GM12874 (cell line): ENCODE measurements around the gene MGAT3.

Experiments used
- TF ChIP-seq, protein P1 (sequence below): IDR thresholded peaks from 2 replicates; pipeline ENCODE4 v1.5.1; 2011; ENCODE audit warnings: low read depth, mild to moderate bottlenecking, control low read depth, low read length, moderate library complexity; ENCODE audit not compliant: insufficient read depth

The MGAT3 gene

DNA sequence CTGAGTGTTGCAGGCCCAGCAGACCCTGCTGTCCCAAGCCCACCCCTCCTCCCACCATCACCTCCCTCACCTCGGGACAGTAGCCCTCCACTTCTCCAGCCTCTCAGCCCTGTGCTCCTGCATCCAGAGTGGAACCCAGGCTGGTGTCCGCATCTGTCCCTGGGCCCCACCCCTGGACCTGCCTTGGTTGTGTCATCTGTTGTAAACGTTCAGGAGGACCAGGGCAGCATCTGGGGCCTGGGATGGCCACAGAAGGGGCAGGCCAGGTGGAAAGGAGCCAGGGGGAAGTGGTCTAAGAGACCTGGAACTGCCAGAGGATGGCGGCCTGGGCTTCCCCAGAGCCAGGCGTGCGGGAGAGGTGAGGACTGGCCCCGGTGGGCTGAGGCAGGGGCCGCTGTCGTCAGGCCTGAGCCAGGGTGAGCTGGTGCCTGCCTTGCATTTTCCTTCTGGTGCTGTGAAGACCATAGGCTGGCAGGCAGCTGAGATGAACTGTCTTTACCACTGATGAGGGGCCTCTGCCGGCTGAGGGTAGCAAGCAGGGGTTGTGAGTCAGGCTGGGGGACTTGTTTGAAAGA is 26.1 kb upstream of the MGAT3 start:
- TF ChIP-seq, protein P1, sequence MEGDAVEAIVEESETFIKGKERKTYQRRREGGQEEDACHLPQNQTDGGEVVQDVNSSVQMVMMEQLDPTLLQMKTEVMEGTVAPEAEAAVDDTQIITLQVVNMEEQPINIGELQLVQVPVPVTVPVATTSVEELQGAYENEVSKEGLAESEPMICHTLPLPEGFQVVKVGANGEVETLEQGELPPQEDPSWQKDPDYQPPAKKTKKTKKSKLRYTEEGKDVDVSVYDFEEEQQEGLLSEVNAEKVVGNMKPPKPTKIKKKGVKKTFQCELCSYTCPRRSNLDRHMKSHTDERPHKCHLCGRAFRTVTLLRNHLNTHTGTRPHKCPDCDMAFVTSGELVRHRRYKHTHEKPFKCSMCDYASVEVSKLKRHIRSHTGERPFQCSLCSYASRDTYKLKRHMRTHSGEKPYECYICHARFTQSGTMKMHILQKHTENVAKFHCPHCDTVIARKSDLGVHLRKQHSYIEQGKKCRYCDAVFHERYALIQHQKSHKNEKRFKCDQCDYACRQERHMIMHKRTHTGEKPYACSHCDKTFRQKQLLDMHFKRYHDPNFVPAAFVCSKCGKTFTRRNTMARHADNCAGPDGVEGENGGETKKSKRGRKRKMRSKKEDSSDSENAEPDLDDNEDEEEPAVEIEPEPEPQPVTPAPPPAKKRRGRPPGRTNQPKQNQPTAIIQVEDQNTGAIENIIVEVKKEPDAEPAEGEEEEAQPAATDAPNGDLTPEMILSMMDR = no peak

DNA sequence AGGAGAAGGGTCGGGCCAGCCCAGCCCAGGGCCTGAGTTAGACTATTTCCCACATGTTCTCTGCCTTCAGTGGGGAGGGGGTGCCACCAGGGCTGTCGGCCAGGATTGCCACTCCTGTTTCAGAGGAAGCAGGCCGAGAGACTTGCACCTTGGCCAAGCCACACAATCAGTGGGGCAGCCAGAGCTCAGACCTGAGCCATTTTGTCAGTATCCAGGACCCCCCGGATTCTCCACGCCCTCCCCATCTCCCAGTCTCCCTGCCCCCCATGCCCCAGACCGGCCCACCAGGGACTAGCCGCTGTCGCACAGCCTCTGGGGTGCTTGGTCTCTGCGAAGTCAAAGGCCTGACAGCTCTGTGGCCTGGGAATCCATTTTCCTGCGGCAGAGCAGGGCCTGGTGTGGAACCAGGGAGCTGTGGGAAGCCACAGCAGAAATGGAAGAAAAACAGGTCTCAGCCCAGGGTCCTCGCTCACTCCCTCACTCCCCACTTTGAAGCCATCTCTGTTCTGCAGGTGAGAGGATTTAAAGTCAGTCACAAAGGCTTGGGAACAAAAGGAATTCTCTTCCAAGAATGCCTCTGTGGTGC is 25.5 kb upstream of the MGAT3 start:
- TF ChIP-seq, protein P1 = no peak

DNA sequence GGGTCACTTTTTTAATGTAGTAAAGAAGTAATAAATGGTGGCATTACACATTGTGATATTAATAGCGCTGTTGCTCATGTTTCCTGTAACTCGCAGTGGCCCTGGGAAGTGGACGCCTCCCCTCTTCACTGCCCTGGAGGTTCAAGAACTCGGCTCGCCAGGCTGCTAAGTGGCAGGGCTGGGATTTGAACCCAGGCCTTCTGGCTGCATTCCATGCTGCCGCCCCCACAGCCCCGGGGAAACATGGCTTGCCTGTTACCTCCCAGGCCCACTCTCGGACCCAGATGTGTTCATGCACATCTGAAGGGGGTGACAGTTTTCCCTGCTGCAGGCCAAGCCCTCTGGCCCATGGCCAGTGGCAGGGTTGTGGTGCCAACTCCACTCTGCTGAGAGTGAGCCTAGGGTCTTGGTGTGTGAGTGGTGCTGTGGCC is 25.0 kb upstream of the MGAT3 start:
- TF ChIP-seq, protein P1 = no peak

DNA sequence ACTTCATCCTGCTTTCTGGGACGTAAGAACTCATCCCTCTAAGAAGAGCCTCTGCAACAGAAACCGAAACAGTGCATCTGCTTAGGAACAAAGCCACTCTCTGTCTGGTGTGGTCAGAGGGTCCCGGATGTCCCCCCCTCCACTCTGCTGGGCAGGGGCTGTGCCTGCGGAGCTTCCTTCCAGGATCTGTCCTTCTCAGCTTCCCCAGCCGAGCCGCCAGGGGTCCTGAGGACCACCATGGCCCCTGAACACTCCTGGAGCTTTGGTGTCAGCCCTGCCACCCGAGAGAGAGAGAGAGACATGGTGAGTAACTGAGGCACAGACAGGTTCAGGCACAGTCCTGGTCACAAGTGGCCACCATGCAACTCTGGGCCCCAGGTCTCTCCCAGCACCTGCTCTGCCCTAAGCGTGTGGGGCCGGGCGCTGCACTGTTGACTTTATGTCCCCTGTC is 24.4 kb upstream of the MGAT3 start:
- TF ChIP-seq, protein P1 = no peak

DNA sequence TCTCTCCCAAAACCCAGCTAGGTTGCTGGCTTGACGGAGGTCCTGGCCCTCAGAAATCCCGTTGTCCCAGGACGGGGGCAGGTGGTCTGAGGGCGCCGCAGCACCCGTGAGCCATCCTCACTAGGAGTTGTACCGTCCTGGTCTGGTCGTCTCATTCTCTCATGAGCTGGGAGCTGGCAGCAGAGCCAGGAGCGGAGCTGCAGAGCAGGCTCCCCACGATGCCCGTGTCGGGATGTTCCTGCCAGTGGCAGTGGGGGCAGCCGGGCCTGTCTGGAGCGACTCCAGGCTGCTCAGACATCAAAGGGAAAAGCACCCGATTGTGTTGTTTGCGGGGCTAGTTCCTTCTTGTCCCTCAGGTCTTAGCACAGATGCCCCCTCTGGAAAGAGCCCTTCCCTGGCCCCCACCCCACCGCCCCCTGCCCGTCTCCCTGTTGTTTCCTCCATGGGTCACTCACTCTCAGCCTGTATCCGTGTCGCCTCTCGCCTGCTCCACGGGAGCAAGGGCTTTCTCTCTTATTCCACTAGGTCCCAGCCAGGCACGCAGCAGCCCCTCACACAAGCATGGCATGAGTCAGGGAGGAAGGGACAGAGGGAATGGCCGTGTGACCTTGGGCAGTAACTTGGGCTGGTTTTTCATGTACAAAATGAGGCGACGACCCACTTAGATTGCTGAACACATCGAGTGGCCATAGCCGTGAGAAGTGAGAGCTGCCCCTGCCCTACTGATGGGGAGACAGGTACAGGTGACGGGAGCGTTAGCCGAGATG is 23.2 kb upstream of the MGAT3 start:
- TF ChIP-seq, protein P1 = no peak

DNA sequence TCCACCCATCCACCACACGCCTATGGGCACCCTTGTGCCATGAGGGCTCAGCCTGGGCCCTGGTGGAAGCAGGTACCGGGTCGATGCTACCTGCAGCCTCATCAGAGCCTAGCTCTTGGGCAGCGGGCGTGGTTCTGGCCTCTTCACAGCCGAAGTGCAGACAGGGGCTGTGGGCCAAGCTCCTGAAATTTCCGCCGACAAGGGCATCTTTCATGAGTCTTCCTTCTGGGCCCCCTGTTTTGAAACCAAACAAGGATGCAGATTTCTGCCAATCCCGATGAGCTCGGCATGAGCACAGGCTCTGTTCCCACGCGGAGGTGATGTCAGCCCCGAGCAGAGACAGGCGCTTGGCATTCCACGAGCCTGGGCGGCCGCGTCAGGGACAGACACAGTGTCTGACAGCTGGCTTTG is 22.6 kb upstream of the MGAT3 start:
- TF ChIP-seq, protein P1 = no peak

DNA sequence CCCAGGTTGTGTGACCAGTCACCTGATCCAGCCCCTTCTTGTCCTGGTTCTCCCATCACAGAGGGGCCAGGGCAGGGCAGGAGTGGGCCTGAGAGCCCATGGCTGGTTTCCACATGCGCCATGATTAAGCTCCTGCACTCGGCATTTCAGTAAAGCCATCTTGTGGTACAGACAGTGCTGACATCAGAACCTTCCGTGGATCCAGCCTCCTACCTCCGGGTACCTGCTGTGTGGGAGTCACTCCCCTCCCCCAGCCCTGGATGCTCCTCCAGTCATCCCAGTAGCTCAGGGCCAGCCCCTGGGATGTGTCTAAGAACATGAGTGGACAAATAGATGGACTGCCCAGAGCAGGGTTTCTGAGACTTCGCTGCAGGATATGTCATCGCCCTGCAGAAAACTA is 22.1 kb upstream of the MGAT3 start:
- TF ChIP-seq, protein P1 = no peak
